Mesenchymal stem cell (in vitro differentiated cells and primary cell): ENCODE data around the gene SVOP.

Experiments used
- DNase-seq: peaks from one replicate; pipeline ENCODE4 v3.0.0-alpha.2; 2013
- H2AFZ ChIP-seq: one replicate; pipeline ENCODE4 v1.6.1; 2013; ENCODE audit warnings: low read depth, mild to moderate bottlenecking, control low read depth, inconsistent platforms, low read length, moderate library complexity
- H2AK5ac ChIP-seq: 2 replicates; pipeline ENCODE4 v1.6.1; 2013; ENCODE audit warnings: low read length, moderate library complexity, mild to moderate bottlenecking, inconsistent platforms; ENCODE audit not compliant: severe bottlenecking
- H2BK120ac ChIP-seq: one replicate; pipeline ENCODE4 v1.6.1; 2013; ENCODE audit warnings: low read depth, mild to moderate bottlenecking, inconsistent platforms, low read length, moderate library complexity
- H2BK12ac ChIP-seq, 2 experiments: one replicate each; pipeline ENCODE4 v1.6.1; 2013; ENCODE audit warnings: inconsistent platforms in 2 of 2, low read length in 2 of 2, mild to moderate bottlenecking in 2 of 2, moderate library complexity in 2 of 2, control low read depth in 1 of 2
- H2BK15ac ChIP-seq: one replicate; pipeline ENCODE4 v1.6.1; 2013; ENCODE audit warnings: mild to moderate bottlenecking, low read depth, inconsistent platforms; ENCODE audit not compliant: poor library complexity, severe bottlenecking
- H2BK5ac ChIP-seq: 2 replicates; pipeline ENCODE4 v1.6.1; 2013; ENCODE audit warnings: low read depth, mild to moderate bottlenecking, low read length, control low read depth, inconsistent platforms; ENCODE audit not compliant: poor library complexity, severe bottlenecking
- H3K14ac ChIP-seq, 2 experiments: one replicate each; pipeline ENCODE4 v1.6.1; 2013; ENCODE audit warnings: inconsistent platforms in 2 of 2, low read length in 2 of 2, control low read depth in 1 of 2, mild to moderate bottlenecking in 1 of 2, moderate library complexity in 1 of 2
- H3K18ac ChIP-seq, 2 experiments: one replicate each; pipeline ENCODE4 v1.6.1; 2013; ENCODE audit warnings: inconsistent platforms in 2 of 2, low read length in 2 of 2, control low read depth in 1 of 2, low read depth in 1 of 2, mild to moderate bottlenecking in 1 of 2
- H3K23ac ChIP-seq, 2 experiments: one replicate each; pipeline ENCODE4 v1.6.1; 2013; ENCODE audit warnings: inconsistent platforms in 2 of 2, low read length in 2 of 2, mild to moderate bottlenecking in 2 of 2, moderate library complexity in 2 of 2, control low read depth in 1 of 2
- H3K27ac ChIP-seq: 2 replicates; pipeline ENCODE4 v1.5.1; 2013; ENCODE audit warnings: mild to moderate bottlenecking, moderate library complexity, low read length, control low read depth, inconsistent platforms; ENCODE audit not compliant: poor library complexity, severe bottlenecking
- H3K27me3 ChIP-seq, 2 experiments: 2 replicates each; pipeline versions ENCODE4 v1.6.1 to v1.7.0; 2013; ENCODE audit warnings: low read length in 2 of 2, mild to moderate bottlenecking in 2 of 2, moderate library complexity in 2 of 2, control low read depth in 1 of 2, inconsistent platforms in 1 of 2; ENCODE audit not compliant: control insufficient read depth in 1 of 2, insufficient read depth in 1 of 2
- H3K36me3 ChIP-seq, 2 experiments: 2 replicates each; pipeline versions ENCODE4 v1.6.1 to v1.7.0; 2013; ENCODE audit warnings: low read length in 2 of 2, control low read depth in 1 of 2, inconsistent platforms in 1 of 2, low read depth in 1 of 2, mild to moderate bottlenecking in 1 of 2; ENCODE audit not compliant: insufficient read depth in 2 of 2, control insufficient read depth in 1 of 2
- H3K4ac ChIP-seq, 2 experiments: one replicate each; pipeline ENCODE4 v1.6.1; 2013; ENCODE audit warnings: inconsistent platforms in 2 of 2, low read length in 2 of 2, mild to moderate bottlenecking in 2 of 2, moderate library complexity in 2 of 2, control low read depth in 1 of 2, low read depth in 1 of 2
- H3K4me1 ChIP-seq: 2 replicates; pipeline ENCODE4 v1.6.1; 2013; ENCODE audit warnings: low read depth, low read length, control low read depth; ENCODE audit not compliant: control insufficient read depth, insufficient read depth
- H3K4me2 ChIP-seq: 2 replicates; pipeline ENCODE4 v1.6.1; 2013; ENCODE audit warnings: low read length, mild to moderate bottlenecking, inconsistent platforms; ENCODE audit not compliant: poor library complexity, severe bottlenecking
- H3K4me3 ChIP-seq, 2 experiments: 2 replicates each; pipeline versions ENCODE4 v1.5.1 to v1.7.0; 2013; ENCODE audit warnings: low read length in 2 of 2, mild to moderate bottlenecking in 2 of 2, control low read depth in 1 of 2, low read depth in 1 of 2; ENCODE audit not compliant: insufficient read depth in 1 of 2
- H3K79me1 ChIP-seq: replicated peaks from 2 replicates; pipeline ENCODE4 v1.6.1; 2013; ENCODE audit warnings: mild to moderate bottlenecking, control low read depth, low read length, inconsistent platforms; ENCODE audit not compliant: poor library complexity, severe bottlenecking
- H3K9ac ChIP-seq: 2 replicates; pipeline ENCODE4 v1.7.0; 2013; ENCODE audit warnings: mild to moderate bottlenecking, low read length, moderate library complexity
- H3K9me3 ChIP-seq: 2 replicates; pipeline ENCODE4 v1.7.0; 2013; ENCODE audit warnings: mild to moderate bottlenecking, low read length; ENCODE audit not compliant: control insufficient read depth
- H4K8ac ChIP-seq: one replicate; pipeline ENCODE4 v1.6.1; 2013; ENCODE audit warnings: inconsistent platforms, mild to moderate bottlenecking, low read length, moderate library complexity
- H4K91ac ChIP-seq: one replicate; pipeline ENCODE4 v1.6.1; 2013; ENCODE audit warnings: mild to moderate bottlenecking, low read length, inconsistent platforms
- whole genome bisulfite sequencing: methylation state at CpG from one replicate; pipeline ENCODE4 v1.1.7; 2013; ENCODE audit warnings: mixed read lengths; 5-methylcytosine and 5-hydroxymethylcytosine counted together

The SVOP gene

GRCh38 chr12:109016978-109017377 is 3.9 kb downstream of the SVOP start:
- DNase-seq: no peak
- H2AK5ac ChIP-seq: no peak overlapping the region
- H2BK5ac ChIP-seq: no peak overlapping the region
- no peak overlapping the region for H4K8ac ChIP-seq
- no peak overlapping the region for H3K27ac ChIP-seq
- no peaks in the 10 kb centered on the region for H3K9me3 ChIP-seq
- no peak overlapping the region for H4K91ac ChIP-seq
- no peak overlapping the region for H3K18ac ChIP-seq
- H3K14ac ChIP-seq: no peak overlapping the region
- no peaks in the 10 kb centered on the region for H3K36me3 ChIP-seq
- H3K27me3 ChIP-seq: peaks cover 0 to 3% of the 10 kb centered on the region in 2 experiments
- 74% methylated on average over 5 of the region's 6 CpGs for WGBS
- no peak overlapping the region for H2AFZ ChIP-seq
- no peak overlapping the region for H3K4me2 ChIP-seq
- H2BK15ac ChIP-seq: no peak overlapping the region
- H2BK120ac ChIP-seq: no peak overlapping the region
- no peak overlapping the region for H3K4ac ChIP-seq
- no peak overlapping the region for H3K23ac ChIP-seq
- H2BK12ac ChIP-seq: no peak overlapping the region
- H3K4me1 ChIP-seq: peaks cover 4% of the 10 kb centered on the region
- no peak overlapping the region for H3K9ac ChIP-seq
- no peaks in the 10 kb centered on the region for H3K79me1 ChIP-seq
- no peak overlapping the region for H3K4me3 ChIP-seq

GRCh38 chr12:109016016-109016415 is 4.9 kb downstream of the SVOP start:
- H3K9ac ChIP-seq: no peak overlapping the region
- WGBS: 72% methylated on average over 8 of the region's 8 CpGs
- H3K4me2 ChIP-seq: no peak overlapping the region
- H2BK15ac ChIP-seq: no peak overlapping the region
- no peak overlapping the region for H3K4me3 ChIP-seq
- H3K9me3 ChIP-seq: no peaks in the 10 kb centered on the region
- no peak overlapping the region for H3K14ac ChIP-seq
- no peak overlapping the region for H3K18ac ChIP-seq
- no peaks in the 10 kb centered on the region for H3K79me1 ChIP-seq
- H3K4ac ChIP-seq: no peak overlapping the region
- peaks cover 0 to 7% of the 10 kb centered on the region in 2 experiments for H3K27me3 ChIP-seq
- no peak overlapping the region for H2AFZ ChIP-seq
- H2BK12ac ChIP-seq: no peak overlapping the region
- H4K8ac ChIP-seq: no peak overlapping the region
- no peak overlapping the region for H2BK120ac ChIP-seq
- H3K23ac ChIP-seq: no peak overlapping the region
- H3K36me3 ChIP-seq: no peaks in the 10 kb centered on the region
- H3K4me1 ChIP-seq: peaks cover 4% of the 10 kb centered on the region
- H2AK5ac ChIP-seq: no peak overlapping the region
- DNase-seq: no peak
- H4K91ac ChIP-seq: no peak overlapping the region
- no peak overlapping the region for H2BK5ac ChIP-seq
- no peak overlapping the region for H3K27ac ChIP-seq

GRCh38 chr12:109014984-109015765 is 5.7 kb downstream of the SVOP start:
- Histone ChIP-seq H2AK5ac (no peak overlapping the region), H2BK12ac (no peak overlapping the region), H3K27ac (no peak overlapping the region), H3K9ac (no peak overlapping the region), H3K27me3 (peaks cover 0 to 8% of the 10 kb centered on the region in 2 experiments), H2BK5ac (no peak overlapping the region), H3K14ac (no peak overlapping the region), H4K8ac (no peak overlapping the region), H3K4me3 (no peak overlapping the region), H3K36me3 (no peaks in the 10 kb centered on the region), H2BK15ac (no peak overlapping the region), H2BK120ac (no peak overlapping the region), H3K79me1 (no peaks in the 10 kb centered on the region), H3K18ac (no peak overlapping the region), H3K4me2 (no peak overlapping the region), H3K4ac (no peak overlapping the region), H3K23ac (no peak overlapping the region), H3K4me1 (no peaks in the 10 kb centered on the region), H4K91ac (no peak overlapping the region), H2AFZ (no peak overlapping the region), H3K9me3 (no peaks in the 10 kb centered on the region)
- DNase-seq: no peak
- 79% methylated on average over 6 of the region's 6 CpGs for WGBS

DNA sequence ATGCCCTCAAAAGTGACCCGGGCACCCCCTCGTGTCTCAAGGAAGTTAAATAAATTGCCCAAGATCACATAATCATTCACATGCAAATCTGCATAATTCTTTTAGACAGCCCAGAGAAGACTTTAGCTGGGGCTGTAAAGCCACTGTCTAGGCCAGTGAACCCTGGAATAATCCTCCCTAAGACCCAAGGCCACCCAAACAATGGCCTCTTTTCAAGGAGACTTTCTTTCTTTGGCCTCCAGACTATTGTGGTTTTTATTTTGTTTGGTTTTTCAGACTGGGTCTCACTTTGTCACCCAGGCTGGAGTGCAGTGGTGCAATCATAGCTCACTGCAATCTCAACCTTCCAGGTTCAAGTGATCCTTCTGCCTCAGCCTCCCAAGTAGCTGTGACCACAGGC is 10.6 kb downstream of the SVOP start:
- no peak overlapping the region for H3K18ac ChIP-seq
- H3K4ac ChIP-seq: no peak overlapping the region
- H2BK15ac ChIP-seq: no peak overlapping the region
- H2BK120ac ChIP-seq: no peak overlapping the region
- no peak overlapping the region for H2BK5ac ChIP-seq
- DNase-seq: no peak
- H4K91ac ChIP-seq: no peak overlapping the region
- no peak overlapping the region for H2AK5ac ChIP-seq
- no peak overlapping the region for H3K23ac ChIP-seq
- H3K9me3 ChIP-seq: no peaks in the 10 kb centered on the region
- H3K79me1 ChIP-seq: no peaks in the 10 kb centered on the region
- WGBS: 84% methylated on average over 2 of the region's 2 CpGs
- peaks cover 5 to 12% of the 10 kb centered on the region in 2 experiments for H3K27me3 ChIP-seq
- no peak overlapping the region for H2AFZ ChIP-seq
- no peak overlapping the region for H4K8ac ChIP-seq
- H3K4me2 ChIP-seq: no peak overlapping the region
- no peak overlapping the region for H3K14ac ChIP-seq
- H2BK12ac ChIP-seq: no peak overlapping the region
- no peaks in the 10 kb centered on the region for H3K4me1 ChIP-seq
- H3K27ac ChIP-seq: no peak overlapping the region
- H3K9ac ChIP-seq: no peak overlapping the region
- H3K4me3 ChIP-seq: no peak overlapping the region
- H3K36me3 ChIP-seq: no peaks in the 10 kb centered on the region
